SJSA1 (cell line): ENCODE results near the gene OXSR1. TPM values are rescaled to one million over a fixed set of nuclear protein-coding genes. Genes with fewer than 3 reads are reported as not detected.
"Not testable (repeated sequence)": the region's sequence is repeated elsewhere in the genome, so short reads cannot be mapped to it uniquely, and the experiment has no call there.

Experiments
- DNase-seq, 2 experiments: peaks; one replicate each; pipeline ENCODE4 v3.0.0-alpha.2; 2015 to 2020; ENCODE audit warnings: low spot score in 2 of 2, low read depth in 1 of 2
- H3K27ac ChIP-seq: fragments of 250-450 bp; sonication (Bioruptor Pico); 2 replicates; pipeline ENCODE4 v1.5.1; 2020; ENCODE audit warnings: mild to moderate bottlenecking, moderate library complexity
- H3K27me3 ChIP-seq: fragments of 250-450 bp; sonication (Bioruptor Pico); replicated peaks from 2 replicates; pipeline ENCODE4 v1.5.1; 2020; ENCODE audit warnings: mild to moderate bottlenecking, moderate library complexity
- H3K36me3 ChIP-seq: fragments of 250-450 bp; sonication (Bioruptor Pico); 2 replicates; pipeline ENCODE4 v1.5.1; 2020; ENCODE audit warnings: mild to moderate bottlenecking
- H3K4me1 ChIP-seq: fragments of 250-450 bp; sonication (Bioruptor Pico); replicated peaks from 2 replicates; pipeline ENCODE4 v1.6.1; 2021; ENCODE audit warnings: mild to moderate bottlenecking
- H3K4me3 ChIP-seq: fragments of 250-450 bp; sonication (Bioruptor Pico); 2 replicates; pipeline ENCODE4 v1.5.1; 2020; ENCODE audit warnings: mild to moderate bottlenecking
- H3K9me3 ChIP-seq: fragments of 250-450 bp; sonication (Bioruptor Pico); replicated peaks from 2 replicates; pipeline ENCODE4 v1.5.1; 2020; ENCODE audit warnings: mild to moderate bottlenecking
- total RNA-seq: library from RNA; depleted of rRNA; stranded (reverse); fragments of >200 nt; shearing (Covaris generic); gene quantifications from 2 replicates; pipeline ENCODE4 v1.2.3, GENCODE V29; 2014

The OXSR1 gene
- total RNA-seq, 1 experiment from 2014 or later, result 37.3 TPM

DNA sequence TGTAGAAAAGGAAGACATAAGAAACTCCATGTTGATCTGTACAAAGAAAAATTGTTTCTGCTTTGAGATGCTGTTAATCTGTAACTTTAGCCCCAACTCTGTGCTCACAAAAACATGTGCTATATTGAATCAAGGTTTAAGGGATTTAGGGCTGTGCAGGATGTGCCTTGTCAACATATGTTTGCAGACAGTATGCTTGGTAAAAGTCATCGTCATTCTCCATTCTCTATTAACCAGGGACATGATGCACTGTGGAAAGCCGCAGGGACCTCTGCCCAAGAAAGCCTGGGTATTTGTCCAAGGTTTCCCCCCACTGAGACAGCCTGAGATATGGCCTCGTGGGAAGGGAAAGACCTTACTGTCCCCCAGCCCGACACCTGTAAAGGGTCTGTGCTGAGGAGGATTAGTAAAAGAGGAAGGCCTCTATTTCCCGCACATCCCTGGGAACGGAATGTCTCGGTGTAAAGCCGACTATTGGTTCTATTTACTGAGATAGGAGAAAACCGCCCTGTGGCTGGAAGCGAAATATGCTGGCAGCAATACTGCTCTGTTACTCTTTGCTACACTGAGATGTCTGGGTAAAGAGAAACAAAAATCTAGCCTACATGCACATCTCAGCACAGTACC, 30.7 kb upstream of the OXSR1 start:
- not testable (repeated sequence) for H3K4me3 ChIP-seq, H3K9me3 ChIP-seq, DNase-seq, H3K27me3 ChIP-seq, H3K27ac ChIP-seq
- Histone ChIP-seq H3K4me1 (peaks cover 18% of the 10 kb centered on the region), H3K36me3 (peaks cover 41% of the 10 kb centered on the region)

DNA sequence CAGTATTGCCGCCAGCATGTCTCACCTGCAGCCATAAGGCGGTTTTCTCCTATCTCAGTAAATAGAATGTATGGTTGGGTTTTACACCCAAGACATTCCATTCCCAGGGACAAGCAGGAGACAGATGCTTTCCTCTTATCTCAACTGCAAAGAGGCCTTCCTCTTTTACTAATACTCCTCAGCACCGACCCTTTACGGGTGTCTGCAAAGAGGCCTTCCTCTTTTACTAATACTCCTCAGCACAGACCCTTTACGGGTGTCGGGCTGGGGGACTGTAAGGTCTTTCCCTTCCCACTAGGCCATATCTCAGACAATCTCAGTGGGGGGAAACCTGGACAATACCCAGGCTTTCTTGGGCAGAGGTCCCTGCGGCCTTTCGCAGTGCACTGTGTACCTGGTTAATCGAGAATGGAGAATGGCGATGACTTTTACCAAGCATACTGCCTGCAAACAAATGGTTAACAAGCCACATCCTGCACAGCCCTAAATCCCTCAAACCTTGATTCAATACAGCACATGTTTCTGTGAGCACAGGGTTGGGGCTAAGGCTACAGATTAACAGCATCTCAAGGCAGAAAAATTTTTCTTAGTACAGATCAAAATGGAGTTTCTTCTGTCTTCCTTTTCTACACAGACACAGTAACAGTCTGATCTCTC, 29.6 kb upstream of the OXSR1 start:
- H3K4me1 ChIP-seq, result peaks cover 20% of the 10 kb centered on the region
- H3K27me3 ChIP-seq, H3K27ac ChIP-seq, H3K9me3 ChIP-seq, DNase-seq: not testable (repeated sequence)
- H3K4me3 ChIP-seq, result peak overlapping the region; percentile 83
- peaks cover 30% of the 10 kb centered on the region for H3K36me3 ChIP-seq

DNA sequence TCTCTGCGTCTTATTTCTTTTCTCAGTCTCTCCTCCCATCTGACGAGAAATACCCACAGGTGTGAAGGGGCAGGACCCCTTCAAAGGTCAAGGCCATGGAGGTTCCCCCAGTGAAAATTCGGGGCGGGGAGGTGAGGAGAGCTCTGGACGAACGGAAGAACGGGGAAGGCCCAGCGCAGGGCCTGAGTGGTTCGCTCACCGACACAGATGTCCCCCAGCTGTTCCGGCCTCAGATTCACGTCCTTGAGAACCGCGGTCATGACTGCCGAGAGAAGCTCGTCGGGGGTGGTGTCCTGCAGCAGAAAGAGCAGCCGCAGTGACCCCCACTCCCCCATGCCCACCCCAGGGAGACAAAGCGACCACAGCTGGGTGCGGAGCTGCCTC, 29.0 kb upstream of the OXSR1 start:
- Histone ChIP-seq H3K36me3 (peaks cover 30% of the 10 kb centered on the region), H3K4me1 (peaks cover 20% of the 10 kb centered on the region), H3K27ac (no peak overlapping the region), H3K9me3 (no peaks in the 10 kb centered on the region), H3K4me3 (peak overlapping the region; percentile 83), H3K27me3 (no peaks in the 10 kb centered on the region)
- DNase-seq, result no peak

DNA sequence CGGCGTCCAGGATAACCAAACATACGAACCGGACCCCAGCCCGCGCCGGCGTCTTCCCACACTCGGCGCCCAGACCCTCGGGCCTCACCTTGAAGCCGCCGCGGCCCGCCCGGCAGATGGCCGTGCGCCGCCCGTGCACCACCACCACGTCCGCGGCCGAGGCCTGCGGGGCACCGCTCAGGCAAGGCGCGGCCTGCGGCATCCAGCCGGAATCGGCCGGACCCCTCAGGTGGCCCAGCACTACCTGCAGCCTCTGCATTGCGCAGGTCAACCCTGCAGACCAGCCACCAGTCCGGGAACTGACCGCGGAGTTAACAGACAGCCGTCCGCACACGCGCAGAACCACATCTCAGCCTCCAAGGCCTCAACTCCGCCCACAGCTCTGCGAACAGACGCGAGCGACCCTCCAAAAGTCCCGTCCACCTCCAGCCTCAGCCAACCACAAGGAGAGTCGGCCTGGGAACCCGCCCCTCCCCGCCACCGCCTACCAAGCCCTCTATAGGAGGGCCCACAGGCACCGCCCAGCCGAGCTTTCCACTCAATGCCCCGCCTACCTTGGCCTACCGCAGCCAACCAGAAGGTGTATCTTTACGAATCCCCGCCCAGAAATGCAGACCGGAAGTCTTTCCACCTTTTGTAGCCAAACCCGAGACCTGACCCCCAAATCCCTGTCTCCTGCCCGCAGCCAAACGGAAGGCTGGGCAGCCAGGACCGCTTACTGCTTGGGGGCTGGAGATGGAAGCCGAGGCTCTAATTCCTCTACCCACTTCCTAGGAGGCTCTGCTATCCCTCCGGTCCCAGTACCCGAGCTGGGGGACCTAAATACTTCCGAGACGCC, 28.3 kb upstream of the OXSR1 start, which contains the start of gene ACAA1:
Gene ACAA1, minus strand, starts transcription at position 351 of the 838 bp plus-strand sequence. Its CDS starts 92 bp downstream, at position 259.
- Histone ChIP-seq H3K27me3 (no peaks in the 10 kb centered on the region), H3K4me1 (peaks cover 20% of the 10 kb centered on the region), H3K36me3 (peaks cover 30% of the 10 kb centered on the region), H3K4me3 (peak within 1 kb of the TSS; percentile 83), H3K27ac (peak within 1 kb of the TSS; percentile 43), H3K9me3 (no peaks in the 10 kb centered on the region)
- peak; percentile 96 to 98 for DNase-seq

DNA sequence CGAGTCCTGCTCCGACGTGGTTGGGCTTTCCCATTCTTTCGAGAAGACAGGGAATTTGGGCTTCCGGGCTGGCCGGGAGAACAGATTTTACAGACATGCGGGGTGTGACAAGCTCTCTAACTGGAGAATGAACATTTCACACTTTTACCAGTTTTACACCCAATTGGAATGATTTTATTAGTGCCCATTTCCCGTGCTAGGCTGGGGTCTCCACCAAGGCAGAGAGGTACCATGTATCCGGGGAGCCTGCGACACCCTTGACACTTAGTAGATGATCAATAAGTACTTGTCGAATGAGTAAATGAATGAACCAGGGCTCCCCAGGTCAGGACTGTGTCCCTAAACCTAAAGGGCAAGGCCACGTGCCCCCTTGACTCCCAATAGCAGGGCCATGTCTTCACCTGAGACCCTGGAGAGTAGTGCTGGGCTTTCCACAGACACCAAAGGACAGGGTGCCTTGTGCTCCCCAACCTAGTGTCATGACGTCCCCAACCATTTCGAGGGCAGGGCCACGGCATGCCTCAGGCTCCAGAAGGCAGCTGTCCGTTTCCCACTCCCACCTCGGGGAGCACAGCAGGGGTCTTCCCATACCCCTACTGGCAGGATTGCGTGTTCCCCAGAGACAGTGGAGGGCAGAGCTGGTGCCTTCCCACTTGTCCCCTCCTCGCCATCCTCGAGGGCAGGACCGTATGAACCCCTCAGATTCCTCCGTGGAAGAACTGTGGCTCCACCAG, 27.6 kb upstream of the OXSR1 start:
- no peaks in the 10 kb centered on the region for H3K9me3 ChIP-seq
- peak overlapping the region; percentile 83 for H3K4me3 ChIP-seq
- peaks cover 27% of the 10 kb centered on the region for H3K36me3 ChIP-seq
- no peaks in the 10 kb centered on the region for H3K27me3 ChIP-seq
- peak overlapping the region; percentile 43 for H3K27ac ChIP-seq
- H3K4me1 ChIP-seq, result peaks cover 20% of the 10 kb centered on the region
- peak in 1 of 2 experiments; percentile 33 for DNase-seq

DNA sequence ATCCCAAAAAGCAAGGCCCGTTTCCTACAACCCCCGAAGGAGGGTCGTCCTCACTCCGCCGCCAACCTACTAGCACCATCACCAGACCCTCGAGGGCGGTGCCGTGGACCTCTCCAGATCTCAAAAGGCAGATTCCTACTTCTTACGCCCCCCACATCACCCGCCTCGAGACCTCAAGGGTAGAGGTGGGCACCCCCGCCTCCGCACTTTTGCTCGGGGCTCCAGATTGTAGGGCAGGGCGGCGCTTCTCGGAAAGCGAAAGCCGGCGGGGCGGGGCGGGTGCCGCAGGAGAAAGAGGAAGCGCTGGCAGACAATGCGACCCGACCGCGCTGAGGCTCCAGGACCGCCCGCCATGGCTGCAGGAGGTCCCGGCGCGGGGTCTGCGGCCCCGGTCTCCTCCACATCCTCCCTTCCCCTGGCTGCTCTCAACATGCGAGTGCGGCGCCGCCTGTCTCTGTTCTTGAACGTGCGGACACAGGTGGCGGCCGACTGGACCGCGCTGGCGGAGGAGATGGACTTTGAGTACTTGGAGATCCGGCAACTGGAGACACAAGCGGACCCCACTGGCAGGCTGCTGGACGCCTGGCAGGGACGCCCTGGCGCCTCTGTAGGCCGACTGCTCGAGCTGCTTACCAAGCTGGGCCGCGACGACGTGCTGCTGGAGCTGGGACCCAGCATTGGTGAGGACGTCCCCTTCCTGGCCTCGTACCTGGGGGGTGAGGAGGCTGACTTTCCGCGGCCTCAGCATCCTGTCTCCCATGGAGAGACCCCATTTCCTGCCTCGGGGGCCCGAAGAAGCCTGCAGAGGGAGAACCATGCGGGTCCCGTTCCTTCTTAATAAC, 26.8 kb upstream of the OXSR1 start, which contains the start of gene MYD88:
Gene MYD88, plus strand, starts transcription at position 313 of the 842 bp plus-strand sequence. Its CDS starts 40 bp downstream, at position 353.
- peak within 1 kb of the TSS; percentile 83 for H3K4me3 ChIP-seq
- no peaks in the 10 kb centered on the region for H3K9me3 ChIP-seq
- DNase-seq, result peak; percentile 75 to 76
- H3K27ac ChIP-seq, result peak within 1 kb of the TSS; percentile 43
- peaks cover 20% of the 10 kb centered on the region for H3K4me1 ChIP-seq
- H3K27me3 ChIP-seq, result no peaks in the 10 kb centered on the region
- peaks cover 25% of the 10 kb centered on the region for H3K36me3 ChIP-seq

DNA sequence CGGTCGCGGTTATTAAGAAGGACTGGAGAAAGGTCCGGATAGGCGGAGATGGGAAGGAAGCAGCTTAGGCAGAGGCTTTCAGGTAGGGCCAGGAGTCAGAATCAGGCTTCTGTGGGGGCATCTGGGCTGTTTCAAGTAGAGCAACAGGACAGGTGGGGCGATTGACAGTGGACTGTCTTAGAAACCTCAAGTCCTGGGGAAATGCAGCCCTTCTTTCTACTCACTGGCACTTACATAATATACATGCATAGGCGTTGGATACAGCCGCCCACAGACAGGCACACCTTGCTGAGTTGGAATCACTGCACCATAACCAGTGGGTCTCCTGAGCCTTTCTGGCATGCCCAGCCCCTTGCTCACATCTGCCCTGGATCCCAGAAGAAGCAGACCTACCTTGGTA, 26.1 kb upstream of the OXSR1 start:
- H3K27ac ChIP-seq, result no peak overlapping the region
- H3K27me3 ChIP-seq, result no peaks in the 10 kb centered on the region
- H3K4me3 ChIP-seq, result peak overlapping the region; percentile 83
- peaks cover 19% of the 10 kb centered on the region for H3K36me3 ChIP-seq
- H3K9me3 ChIP-seq, result no peaks in the 10 kb centered on the region
- H3K4me1 ChIP-seq, result peaks cover 20% of the 10 kb centered on the region
- no peak for DNase-seq

DNA sequence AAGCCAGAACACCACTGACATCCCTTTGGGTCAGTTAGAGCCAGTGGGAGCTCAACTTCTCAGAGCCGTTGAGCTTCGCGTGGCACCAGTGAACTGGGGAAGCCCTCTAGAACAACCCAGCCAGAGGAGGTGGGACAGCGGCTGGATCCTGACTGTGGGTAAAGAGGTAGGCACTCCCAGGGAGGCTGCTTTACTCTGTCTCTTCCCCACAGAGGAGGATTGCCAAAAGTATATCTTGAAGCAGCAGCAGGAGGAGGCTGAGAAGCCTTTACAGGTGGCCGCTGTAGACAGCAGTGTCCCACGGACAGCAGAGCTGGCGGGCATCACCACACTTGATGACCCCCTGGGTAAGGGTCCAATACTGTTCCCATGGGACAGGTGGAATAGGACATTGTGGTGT, 25.7 kb upstream of the OXSR1 start:
- Histone ChIP-seq H3K36me3 (peaks cover 16% of the 10 kb centered on the region), H3K4me3 (peak overlapping the region; percentile 83)

DNA sequence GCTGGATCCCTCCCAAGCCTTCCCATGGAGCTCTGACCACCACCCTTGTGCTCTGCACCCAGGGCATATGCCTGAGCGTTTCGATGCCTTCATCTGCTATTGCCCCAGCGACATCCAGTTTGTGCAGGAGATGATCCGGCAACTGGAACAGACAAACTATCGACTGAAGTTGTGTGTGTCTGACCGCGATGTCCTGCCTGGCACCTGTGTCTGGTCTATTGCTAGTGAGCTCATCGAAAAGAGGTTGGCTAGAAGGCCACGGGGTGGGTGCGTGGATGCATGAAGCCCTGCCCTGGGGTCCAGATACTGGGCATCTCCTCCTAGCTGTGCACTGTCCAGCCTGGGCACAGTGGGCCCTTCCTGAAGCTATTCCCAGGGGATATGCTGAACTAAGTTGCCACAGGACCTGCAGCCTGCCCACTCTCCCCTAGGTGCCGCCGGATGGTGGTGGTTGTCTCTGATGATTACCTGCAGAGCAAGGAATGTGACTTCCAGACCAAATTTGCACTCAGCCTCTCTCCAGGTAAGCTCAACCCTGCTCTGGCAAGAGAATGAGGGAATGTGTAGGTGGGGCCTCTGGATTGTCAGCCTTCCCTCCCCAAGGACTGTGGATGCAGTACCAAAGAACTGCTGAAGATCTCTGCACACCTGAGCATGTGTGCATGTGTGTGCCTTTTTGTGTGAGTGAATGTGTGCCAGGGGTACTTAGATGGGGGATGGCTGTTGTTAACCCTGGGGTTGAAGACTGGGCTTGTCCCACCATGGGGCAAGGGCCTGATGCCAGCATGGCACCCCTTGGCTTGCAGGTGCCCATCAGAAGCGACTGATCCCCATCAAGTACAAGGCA, 24.8 kb upstream of the OXSR1 start:
- Histone ChIP-seq H3K27ac (no peak overlapping the region), H3K4me3 (no peak overlapping the region), H3K27me3 (no peaks in the 10 kb centered on the region), H3K4me1 (peaks cover 20% of the 10 kb centered on the region), H3K36me3 (peaks cover 16% of the 10 kb centered on the region), H3K9me3 (no peaks in the 10 kb centered on the region)
- DNase-seq, result peak in 1 of 2 experiments; percentile 28

More for the DNA sequence above, 25.7 kb upstream of the OXSR1 start:
- H3K9me3 ChIP-seq, result no peaks in the 10 kb centered on the region
- DNase-seq, result peak in 1 of 2 experiments; percentile 5
- H3K27ac ChIP-seq, result no peak overlapping the region
- H3K4me1 ChIP-seq, result peaks cover 20% of the 10 kb centered on the region
- H3K27me3 ChIP-seq, result no peaks in the 10 kb centered on the region

DNA sequence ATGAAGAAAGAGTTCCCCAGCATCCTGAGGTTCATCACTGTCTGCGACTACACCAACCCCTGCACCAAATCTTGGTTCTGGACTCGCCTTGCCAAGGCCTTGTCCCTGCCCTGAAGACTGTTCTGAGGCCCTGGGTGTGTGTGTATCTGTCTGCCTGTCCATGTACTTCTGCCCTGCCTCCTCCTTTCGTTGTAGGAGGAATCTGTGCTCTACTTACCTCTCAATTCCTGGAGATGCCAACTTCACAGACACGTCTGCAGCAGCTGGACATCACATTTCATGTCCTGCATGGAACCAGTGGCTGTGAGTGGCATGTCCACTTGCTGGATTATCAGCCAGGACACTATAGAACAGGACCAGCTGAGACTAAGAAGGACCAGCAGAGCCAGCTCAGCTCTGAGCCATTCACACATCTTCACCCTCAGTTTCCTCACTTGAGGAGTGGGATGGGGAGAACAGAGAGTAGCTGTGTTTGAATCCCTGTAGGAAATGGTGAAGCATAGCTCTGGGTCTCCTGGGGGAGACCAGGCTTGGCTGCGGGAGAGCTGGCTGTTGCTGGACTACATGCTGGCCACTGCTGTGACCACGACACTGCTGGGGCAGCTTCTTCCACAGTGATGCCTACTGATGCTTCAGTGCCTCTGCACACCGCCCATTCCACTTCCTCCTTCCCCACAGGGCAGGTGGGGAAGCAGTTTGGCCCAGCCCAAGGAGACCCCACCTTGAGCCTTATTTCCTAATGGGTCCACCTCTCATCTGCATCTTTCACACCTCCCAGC, 24.0 kb upstream of the OXSR1 start:
- Histone ChIP-seq H3K4me3 (no peak overlapping the region), H3K9me3 (no peaks in the 10 kb centered on the region), H3K27me3 (no peaks in the 10 kb centered on the region), H3K27ac (no peak overlapping the region), H3K4me1 (peaks cover 20% of the 10 kb centered on the region), H3K36me3 (peaks cover 16% of the 10 kb centered on the region)
- peak in 1 of 2 experiments; percentile 9 for DNase-seq

DNA sequence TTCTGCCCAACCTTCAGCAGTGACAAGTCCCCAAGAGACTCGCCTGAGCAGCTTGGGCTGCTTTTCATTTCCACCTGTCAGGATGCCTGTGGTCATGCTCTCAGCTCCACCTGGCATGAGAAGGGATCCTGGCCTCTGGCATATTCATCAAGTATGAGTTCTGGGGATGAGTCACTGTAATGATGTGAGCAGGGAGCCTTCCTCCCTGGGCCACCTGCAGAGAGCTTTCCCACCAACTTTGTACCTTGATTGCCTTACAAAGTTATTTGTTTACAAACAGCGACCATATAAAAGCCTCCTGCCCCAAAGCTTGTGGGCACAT, 23.4 kb upstream of the OXSR1 start:
- Histone ChIP-seq H3K4me1 (peaks cover 20% of the 10 kb centered on the region), H3K27ac (no peak overlapping the region), H3K9me3 (no peaks in the 10 kb centered on the region), H3K4me3 (no peak overlapping the region), H3K27me3 (no peaks in the 10 kb centered on the region), H3K36me3 (peaks cover 16% of the 10 kb centered on the region)
- peak in 1 of 2 experiments; percentile 18 for DNase-seq
